Loucy (cell line): ENCODE data around the gene TDRD7.

Source experiments
- H2AFZ ChIP-seq: fragments of 200-600 bp; sonication (generic); 2 replicates; pipeline ENCODE4 v1.6.0; 2016; ENCODE audit warnings: antibody characterized with exemption, mild to moderate bottlenecking, low read length, moderate library complexity
- H3F3A ChIP-seq: fragments of 200-600 bp; 2 replicates; pipeline ENCODE4 v1.6.0; 2016; ENCODE audit warnings: antibody characterized with exemption, low read depth, mild to moderate bottlenecking
- H3K27me3 ChIP-seq: fragments of 200-600 bp; sonication (generic); 2 replicates; pipeline ENCODE4 v1.6.1; 2014; ENCODE audit warnings: low read length, mild to moderate bottlenecking; ENCODE audit not compliant: insufficient read depth, poor library complexity, severe bottlenecking
- H3K36me3 ChIP-seq: fragments of 200-600 bp; sonication (generic); 2 replicates; pipeline ENCODE4 v1.6.1; 2016; ENCODE audit warnings: low read length; ENCODE audit not compliant: insufficient read depth
- H3K4me1 ChIP-seq: fragments of 200-600 bp; sonication (generic); 2 replicates; pipeline ENCODE4 v1.5.1; 2014; ENCODE audit warnings: low read length, mild to moderate bottlenecking; ENCODE audit not compliant: insufficient read depth, poor library complexity, severe bottlenecking
- H3K4me2 ChIP-seq: fragments of 200-600 bp; sonication (generic); 2 replicates; pipeline ENCODE4 v1.6.0; 2014; ENCODE audit warnings: antibody characterized with exemption, low read length, low read depth, mild to moderate bottlenecking; ENCODE audit not compliant: poor library complexity, severe bottlenecking
- H3K4me3 ChIP-seq: fragments of 200-600 bp; sonication (generic); 2 replicates; pipeline ENCODE4 v1.5.1; 2014; ENCODE audit warnings: low read length, mild to moderate bottlenecking, mixed read lengths; ENCODE audit not compliant: poor library complexity, severe bottlenecking
- H3K79me2 ChIP-seq: fragments of 200-600 bp; sonication (generic); 2 replicates; pipeline ENCODE4 v1.6.1; 2014; ENCODE audit warnings: low read length; ENCODE audit not compliant: insufficient read depth
- H3K9ac ChIP-seq: fragments of 200-600 bp; sonication (generic); 2 replicates; pipeline ENCODE4 v1.6.0; 2014; ENCODE audit warnings: mild to moderate bottlenecking, low read depth, low read length, moderate library complexity; ENCODE audit not compliant: poor library complexity, severe bottlenecking
- H3K9me2 ChIP-seq: fragments of 200-600 bp; sonication (generic); replicated peaks from 2 replicates; pipeline ENCODE4 v1.6.1; 2016; ENCODE audit warnings: low read depth, low read length, mixed read lengths
- H3K9me3 ChIP-seq: fragments of 200-600 bp; sonication (generic); 2 replicates; pipeline ENCODE4 v1.6.1; 2014; ENCODE audit warnings: mild to moderate bottlenecking, antibody characterized with exemption, low read length, low read depth; ENCODE audit not compliant: insufficient read depth
- H4K20me1 ChIP-seq: fragments of 200-600 bp; sonication (generic); 2 replicates; pipeline ENCODE4 v1.6.0; 2014; ENCODE audit warnings: antibody characterized with exemption, low read length, mild to moderate bottlenecking; ENCODE audit not compliant: insufficient read depth, poor library complexity, severe bottlenecking
- CTCF ChIP-seq: fragments of 200-600 bp; sonication (generic); conservative IDR thresholded peaks from 2 replicates; pipeline ENCODE4 v1.5.1; 2014; ENCODE audit warnings: mild to moderate bottlenecking, antibody characterized with exemption, low read length
- EZH2phosphoT487 ChIP-seq: fragments of 200-600 bp; IDR thresholded peaks from 2 replicates; pipeline ENCODE4 v1.6.1; 2018; ENCODE audit warnings: antibody characterized with exemption, mild to moderate bottlenecking, moderate library complexity, borderline replicate concordance

Gene TDRD7

GRCh38 chr9:97412626-97413385, 910 bp downstream of the TDRD7 start:
- Histone ChIP-seq H3K27me3 (no peaks in the 10 kb centered on the region), H3F3A (0 out of 2 replicates have a peak, but pooled peaks cover 4% of the 10 kb centered on the region), H3K4me3 (peak overlapping the region; percentile 76), H3K4me1 (peaks cover 26% of the 10 kb centered on the region), H4K20me1 (no peaks in the 10 kb centered on the region), H2AFZ (peak overlapping the region; percentile 81), H3K79me2 (no peaks in the 10 kb centered on the region), H3K9ac (peak overlapping the region; percentile 80), H3K36me3 (no peaks in the 10 kb centered on the region), H3K4me2 (peak overlapping the region; percentile 73), H3K9me2 (no peaks in the 10 kb centered on the region), H3K9me3 (no peaks in the 10 kb centered on the region)
- TF ChIP-seq CTCF = no peak
- no peak for TF ChIP-seq EZH2phosphoT487

- H3K9me2 ChIP-seq = no peaks in the 10 kb centered on the region
- H3K4me2 ChIP-seq = peak overlapping the region; percentile 73
- H3K9ac ChIP-seq = peak overlapping the region; percentile 80
- H2AFZ ChIP-seq = no peak overlapping the region
- H3F3A ChIP-seq = 0 out of 2 replicates have a peak, but pooled peaks cover 4% of the 10 kb centered on the region
- H3K79me2 ChIP-seq = no peaks in the 10 kb centered on the region
- TF ChIP-seq EZH2phosphoT487 (no peak), CTCF (no peak)
- H4K20me1 ChIP-seq = no peaks in the 10 kb centered on the region
- H3K27me3 ChIP-seq = no peaks in the 10 kb centered on the region
- H3K4me3 ChIP-seq = peak overlapping the region; percentile 76
- peaks cover 26% of the 10 kb centered on the region for H3K4me1 ChIP-seq
- no peaks in the 10 kb centered on the region for H3K36me3 ChIP-seq
- no peaks in the 10 kb centered on the region for H3K9me3 ChIP-seq
These were observed 1.6 kb downstream of the TDRD7 start for GRCh38 chr9:97413462-97413861.

GRCh38 chr9:97415146-97415545, 3.2 kb downstream of the TDRD7 start:
- H3K9me3 ChIP-seq = no peaks in the 10 kb centered on the region
- no peaks in the 10 kb centered on the region for H3K27me3 ChIP-seq
- H3K4me3 ChIP-seq = no peak overlapping the region
- no peak overlapping the region for H2AFZ ChIP-seq
- no peaks in the 10 kb centered on the region for H3K36me3 ChIP-seq
- no peaks in the 10 kb centered on the region for H3K9me2 ChIP-seq
- H4K20me1 ChIP-seq = no peaks in the 10 kb centered on the region
- TF ChIP-seq CTCF = no peak
- no peak for TF ChIP-seq EZH2phosphoT487
- H3K4me1 ChIP-seq = peaks cover 26% of the 10 kb centered on the region
- 0 out of 2 replicates have a peak, but pooled peaks cover 4% of the 10 kb centered on the region for H3F3A ChIP-seq
- no peak overlapping the region for H3K4me2 ChIP-seq
- H3K79me2 ChIP-seq = peaks cover 7% of the 10 kb centered on the region; the same call in 1 of the 2 replicates
- H3K9ac ChIP-seq = no peak overlapping the region
